Astrocyte (in vitro differentiated cells and primary cell): Measurements from ENCODE around the gene CFAP65. TPM values are rescaled to one million over a fixed set of nuclear protein-coding genes. Genes with fewer than 3 reads are reported as not detected.

Source experiments
- DNase-seq: peaks from one replicate; pipeline ENCODE4 v3.0.0-alpha.2; 2010; ENCODE audit warnings: low read depth
- FAIRE-seq: peaks from 2 replicates; lab custom pipeline; 2011; peaks lifted over from hg19 to GRCh38; lab: Jason Lieb, UNC
- H2AFZ ChIP-seq: 2 replicates; pipeline ENCODE4 v1.6.0; 2012; ENCODE audit warnings: low read depth, low read length, inconsistent platforms
- H3K27ac ChIP-seq: 2 replicates; pipeline ENCODE4 v1.5.1; 2011; ENCODE audit warnings: low read depth, low read length, inconsistent platforms
- H3K27me3 ChIP-seq: 2 replicates; pipeline ENCODE4 v1.6.0; 2011; ENCODE audit warnings: low read length, inconsistent platforms; ENCODE audit not compliant: insufficient read depth
- H3K36me3 ChIP-seq: 2 replicates; pipeline ENCODE4 v1.5.1; 2011; ENCODE audit warnings: low read length, inconsistent platforms; ENCODE audit not compliant: insufficient read depth
- H3K4me1 ChIP-seq: 2 replicates; pipeline ENCODE4 v1.5.1; 2011; ENCODE audit warnings: low read length, inconsistent platforms; ENCODE audit not compliant: insufficient read depth
- H3K4me2 ChIP-seq: 2 replicates; pipeline ENCODE4 v1.6.0; 2012; ENCODE audit warnings: low read length, inconsistent platforms
- H3K4me3 ChIP-seq: 2 replicates; pipeline ENCODE4 v1.5.1; 2011; ENCODE audit warnings: low read depth, mild to moderate bottlenecking, low read length, inconsistent platforms; ENCODE audit not compliant: insufficient read depth
- H3K79me2 ChIP-seq: 2 replicates; pipeline ENCODE4 v1.6.0; 2012; ENCODE audit warnings: mild to moderate bottlenecking, low read length, inconsistent platforms; ENCODE audit not compliant: insufficient read depth
- H3K9ac ChIP-seq: 2 replicates; pipeline ENCODE4 v1.6.0; 2012; ENCODE audit warnings: mild to moderate bottlenecking, low read length, inconsistent platforms
- H3K9me3 ChIP-seq: 2 replicates; pipeline ENCODE4 v1.5.1; 2012; ENCODE audit warnings: low read depth, mild to moderate bottlenecking, low read length, inconsistent platforms; ENCODE audit not compliant: insufficient read depth
- H4K20me1 ChIP-seq: 2 replicates; pipeline ENCODE4 v1.6.0; 2012; ENCODE audit warnings: low read length, inconsistent platforms; ENCODE audit not compliant: insufficient read depth
- H3K27ac Mint-ChIP-seq: one replicate; pipeline ENCODE4 v1.8.0; 2021; ENCODE audit warnings: mild to moderate bottlenecking, mixed read lengths; ENCODE audit not compliant: unreplicated experiment
- H3K27me3 Mint-ChIP-seq: one replicate; pipeline ENCODE4 v1.8.0; 2021; ENCODE audit warnings: low read depth, mixed read lengths; ENCODE audit not compliant: unreplicated experiment
- H3K36me3 Mint-ChIP-seq: one replicate; pipeline ENCODE4 v1.8.0; 2021; ENCODE audit warnings: low read depth, mixed read lengths; ENCODE audit not compliant: unreplicated experiment
- H3K4me1 Mint-ChIP-seq: one replicate; pipeline ENCODE4 v1.8.0; 2021; ENCODE audit warnings: low read depth, mixed read lengths; ENCODE audit not compliant: unreplicated experiment
- H3K4me3 Mint-ChIP-seq: one replicate; pipeline ENCODE4 v1.8.0; 2021; ENCODE audit warnings: mild to moderate bottlenecking, moderate library complexity, mixed read lengths; ENCODE audit not compliant: unreplicated experiment
- H3K9me3 Mint-ChIP-seq: one replicate; pipeline ENCODE4 v1.8.0; 2021; ENCODE audit warnings: mild to moderate bottlenecking, mixed read lengths; ENCODE audit not compliant: unreplicated experiment
- EZH2 ChIP-seq: IDR thresholded peaks from 2 replicates; pipeline ENCODE4 v1.6.1; 2012; ENCODE audit warnings: mild to moderate bottlenecking, low read length, inconsistent platforms; ENCODE audit not compliant: insufficient read depth
- total RNA-seq: library from RNA; stranded (reverse); gene quantifications from 2 replicates; pipeline ENCODE4 v1.2.1, GENCODE V29; 2021
- TF ChIP-seq, protein P1 (sequence below): IDR thresholded peaks from 2 replicates; pipeline ENCODE4 v1.5.1; 2011; ENCODE audit warnings: low read depth, mild to moderate bottlenecking, inconsistent platforms, low read length, moderate library complexity; ENCODE audit not compliant: insufficient read depth

CFAP65 gene
- total RNA-seq, 1 donor from 2014 or later, result 0.27 TPM

DNA sequence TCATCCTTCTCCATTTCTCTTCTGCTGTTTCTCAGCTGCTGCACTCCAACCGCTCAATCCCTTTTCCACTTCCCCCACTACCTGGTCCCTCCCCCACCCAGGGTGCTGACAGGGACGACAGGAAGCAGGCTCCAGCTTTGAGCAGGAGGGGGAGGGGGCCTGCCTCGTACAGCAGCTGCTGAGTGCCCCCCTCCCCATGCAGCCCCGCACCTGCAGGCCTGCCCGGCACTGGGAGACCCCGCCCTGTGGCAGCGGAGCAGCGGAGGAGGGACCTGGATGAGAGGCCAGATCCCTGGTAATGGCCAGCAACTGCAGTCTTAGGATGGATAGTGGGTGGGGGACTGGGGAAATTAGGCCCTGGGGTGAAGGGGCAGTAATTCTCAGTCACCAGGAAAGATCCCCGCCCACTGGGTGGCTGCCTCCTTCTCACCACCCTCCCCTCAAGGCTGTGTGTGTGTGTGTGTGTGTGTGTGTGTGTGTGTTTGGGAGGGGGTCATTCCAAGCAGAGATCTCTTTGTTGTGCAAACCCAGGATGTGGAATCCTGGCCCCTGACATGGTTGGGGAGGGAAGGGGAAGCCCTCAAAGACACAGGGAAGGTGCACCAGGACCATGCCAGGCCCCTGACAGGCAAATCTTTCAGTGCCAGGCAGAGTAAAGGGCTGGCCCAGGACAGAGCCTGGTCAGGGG, 41.3 kb downstream of the CFAP65 start:
- Mint-ChIP-seq H3K27ac (no peak overlapping the region), H3K27me3 (peaks cover 78% of the 10 kb centered on the region), H3K4me3 (no peak overlapping the region), H3K4me1 (peaks cover 7% of the 10 kb centered on the region), H3K9me3 (peaks cover 7% of the 10 kb centered on the region), H3K36me3 (no peaks in the 10 kb centered on the region)
- FAIRE-seq (no peak), DNase-seq (no peak)
- Histone ChIP-seq H3K4me2 (no peak overlapping the region), H2AFZ (no peak overlapping the region), H3K9me3 (no peaks in the 10 kb centered on the region), H3K27ac (no peak overlapping the region), H3K4me1 (no peaks in the 10 kb centered on the region), H3K4me3 (no peak overlapping the region), H4K20me1 (no peaks in the 10 kb centered on the region), H3K9ac (no peak overlapping the region), H3K79me2 (no peaks in the 10 kb centered on the region), H3K36me3 (no peaks in the 10 kb centered on the region), H3K27me3 (peaks cover 79% of the 10 kb centered on the region)
- TF ChIP-seq EZH2, result no peak
- TF ChIP-seq, protein P1, sequence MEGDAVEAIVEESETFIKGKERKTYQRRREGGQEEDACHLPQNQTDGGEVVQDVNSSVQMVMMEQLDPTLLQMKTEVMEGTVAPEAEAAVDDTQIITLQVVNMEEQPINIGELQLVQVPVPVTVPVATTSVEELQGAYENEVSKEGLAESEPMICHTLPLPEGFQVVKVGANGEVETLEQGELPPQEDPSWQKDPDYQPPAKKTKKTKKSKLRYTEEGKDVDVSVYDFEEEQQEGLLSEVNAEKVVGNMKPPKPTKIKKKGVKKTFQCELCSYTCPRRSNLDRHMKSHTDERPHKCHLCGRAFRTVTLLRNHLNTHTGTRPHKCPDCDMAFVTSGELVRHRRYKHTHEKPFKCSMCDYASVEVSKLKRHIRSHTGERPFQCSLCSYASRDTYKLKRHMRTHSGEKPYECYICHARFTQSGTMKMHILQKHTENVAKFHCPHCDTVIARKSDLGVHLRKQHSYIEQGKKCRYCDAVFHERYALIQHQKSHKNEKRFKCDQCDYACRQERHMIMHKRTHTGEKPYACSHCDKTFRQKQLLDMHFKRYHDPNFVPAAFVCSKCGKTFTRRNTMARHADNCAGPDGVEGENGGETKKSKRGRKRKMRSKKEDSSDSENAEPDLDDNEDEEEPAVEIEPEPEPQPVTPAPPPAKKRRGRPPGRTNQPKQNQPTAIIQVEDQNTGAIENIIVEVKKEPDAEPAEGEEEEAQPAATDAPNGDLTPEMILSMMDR, result no peak

DNA sequence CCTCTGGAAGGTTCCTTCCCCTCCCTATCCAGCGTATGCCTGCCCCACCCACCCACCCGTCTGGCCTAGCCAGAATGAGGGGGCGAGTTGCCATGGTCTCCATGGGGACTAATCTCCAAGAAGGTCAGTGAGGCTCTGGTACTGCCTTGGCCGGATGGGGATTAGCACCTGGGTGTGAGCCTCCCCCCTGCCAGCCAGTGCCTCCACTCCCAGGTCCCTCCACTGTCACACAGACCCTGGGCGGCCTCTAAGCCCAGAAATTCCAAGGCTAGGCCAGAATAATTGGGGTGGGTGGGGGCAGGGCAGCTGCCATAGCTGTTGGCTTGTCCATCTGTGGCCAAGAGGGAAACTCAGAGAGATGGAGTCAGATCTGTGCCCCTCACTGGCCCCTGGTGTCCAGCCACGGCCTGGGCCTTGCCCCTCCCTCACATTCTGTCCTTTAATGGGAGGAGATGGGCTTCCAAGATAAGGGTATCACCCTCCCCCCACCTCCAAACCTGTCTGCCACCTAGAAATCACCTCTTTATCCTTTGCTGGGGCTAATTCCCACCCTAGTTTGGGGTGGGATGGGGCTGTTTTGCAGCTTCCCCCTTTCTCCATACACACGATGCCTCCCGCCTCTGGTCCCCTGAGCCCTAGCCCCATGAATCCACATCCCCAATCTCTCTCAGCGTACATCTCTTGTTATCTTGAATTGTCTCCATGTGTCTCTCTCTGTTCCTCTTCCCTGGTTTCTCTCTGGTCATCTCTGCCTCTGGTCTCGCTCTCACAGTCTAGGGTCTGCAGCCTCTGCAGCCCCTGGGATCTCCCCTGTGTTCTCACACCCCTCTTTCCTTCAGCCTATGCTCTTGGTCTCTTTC, 42.1 kb downstream of the CFAP65 start:
- no peak overlapping the region for H3K4me3 ChIP-seq
- no peak overlapping the region for H3K27ac ChIP-seq
- no peaks in the 10 kb centered on the region for H4K20me1 ChIP-seq
- H3K9me3 Mint-ChIP-seq, result peaks cover 5% of the 10 kb centered on the region
- H2AFZ ChIP-seq, result no peak overlapping the region
- no peaks in the 10 kb centered on the region for H3K9me3 ChIP-seq
- no peak overlapping the region for H3K4me2 ChIP-seq
- TF ChIP-seq, protein P1, result no peak
- TF ChIP-seq EZH2, result no peak
- peaks cover 79% of the 10 kb centered on the region for H3K27me3 ChIP-seq
- peaks cover 78% of the 10 kb centered on the region for H3K27me3 Mint-ChIP-seq
- DNase-seq (no peak), FAIRE-seq (no peak)
- no peaks in the 10 kb centered on the region for H3K79me2 ChIP-seq
- no peaks in the 10 kb centered on the region for H3K36me3 ChIP-seq
- H3K4me3 Mint-ChIP-seq, result no peak overlapping the region
- H3K4me1 ChIP-seq, result no peaks in the 10 kb centered on the region
- no peak overlapping the region for H3K9ac ChIP-seq
- H3K4me1 Mint-ChIP-seq, result peaks cover 7% of the 10 kb centered on the region
- no peak overlapping the region for H3K27ac Mint-ChIP-seq
- no peaks in the 10 kb centered on the region for H3K36me3 Mint-ChIP-seq
